HFF-Myc (cell line): ENCODE data around the gene FAM9C.

ENCODE experiments used
- DNase-seq: peaks from one replicate; pipeline ENCODE4 v3.0.0-alpha.2; 2011; ENCODE audit warnings: low read depth; ENCODE audit errors: extremely low read depth
- H3K4me3 ChIP-seq: replicated peaks from 2 replicates; pipeline ENCODE4 v1.5.1; 2011; ENCODE audit warnings: low read depth, mild to moderate bottlenecking, control low read depth, low read length
- CTCF ChIP-seq: IDR thresholded peaks from 2 replicates; pipeline ENCODE4 v1.5.1; 2012; ENCODE audit warnings: mild to moderate bottlenecking, low read depth, low read length, control low read depth; ENCODE audit errors: missing control alignments

Gene FAM9C

GRCh38 chrX:13007519-13008188 lies 36.8 kb downstream of the FAM9C start:
- no peak overlapping the region for H3K4me3 ChIP-seq
- DNase-seq: no peak
- no peak for TF ChIP-seq CTCF

GRCh38 chrX:13005661-13006473 lies 38.6 kb downstream of the FAM9C start:
- TF ChIP-seq CTCF: no peak
- no peak overlapping the region for H3K4me3 ChIP-seq
- DNase-seq: no peak

GRCh38 chrX:13001961-13002671 lies 42.3 kb downstream of the FAM9C start:
- TF ChIP-seq CTCF: no peak
- H3K4me3 ChIP-seq: no peak overlapping the region
- DNase-seq: no peak

GRCh38 chrX:13001097-13001496 lies 43.3 kb downstream of the FAM9C start:
- H3K4me3 ChIP-seq: no peak overlapping the region
- no peak for TF ChIP-seq CTCF
- DNase-seq: no peak

GRCh38 chrX:13000301-13000811 lies 44.1 kb downstream of the FAM9C start:
- TF ChIP-seq CTCF: no peak
- no peak for DNase-seq
- no peak overlapping the region for H3K4me3 ChIP-seq

GRCh38 chrX:12999422-12999821 lies 45.0 kb downstream of the FAM9C start:
- no peak for DNase-seq
- no peak overlapping the region for H3K4me3 ChIP-seq
- no peak for TF ChIP-seq CTCF
